GM19438 (cell line): ENCODE data around the gene MACO1.
A peak's percentile ranks its signal among the peaks of the same experiment; 100 is the strongest.
"Not testable (repeated sequence)": the region's sequence is repeated elsewhere in the genome, so short reads cannot be mapped to it uniquely, and the experiment has no call there.

Experiments used
- ATAC-seq: cut with Tn5 transposase; IDR thresholded peaks from one replicate; pipeline ENCODE4 v1.9.1; 2021; ENCODE audit warnings: low read depth; ENCODE audit not compliant: unreplicated experiment

The MACO1 gene

GRCh38 chr1:25423206-25423605 lies 7.5 kb upstream of the MACO1 start:
- ATAC-seq, result not testable (repeated sequence)

- no peak for ATAC-seq
Measured at GRCh38 chr1:25425098-25426085, 5.3 kb upstream of the MACO1 start.

- ATAC-seq, result no peak
Measured at GRCh38 chr1:25427696-25428095, 3.0 kb upstream of the MACO1 start.

- no peak for ATAC-seq
Measured at GRCh38 chr1:25428475-25429166, 2.1 kb upstream of the MACO1 start.

- ATAC-seq, result peak; percentile 26
Measured at GRCh38 chr1:25430967-25431881, 527 bp downstream of the MACO1 start.

- ATAC-seq, result no peak
Measured at GRCh38 chr1:25431955-25432719, 1.4 kb downstream of the MACO1 start.

GRCh38 chr1:25432749-25433388 lies 2.2 kb downstream of the MACO1 start:
- ATAC-seq, result no peak

- no peak for ATAC-seq
Measured at GRCh38 chr1:25433389-25434186, 2.9 kb downstream of the MACO1 start.

GRCh38 chr1:25435397-25436108 lies 4.9 kb downstream of the MACO1 start:
- no peak for ATAC-seq

GRCh38 chr1:25437672-25438071 lies 7.0 kb downstream of the MACO1 start:
- no peak for ATAC-seq

- ATAC-seq, result no peak
Measured at GRCh38 chr1:25439287-25439686, 8.6 kb downstream of the MACO1 start.

GRCh38 chr1:25442178-25442577 lies 11.5 kb downstream of the MACO1 start:
- no peak for ATAC-seq

- ATAC-seq, result no peak
Measured at GRCh38 chr1:25443030-25443699, 12.5 kb downstream of the MACO1 start.

GRCh38 chr1:25444604-25445003 lies 13.9 kb downstream of the MACO1 start:
- not testable (repeated sequence) for ATAC-seq

GRCh38 chr1:25445993-25446538 lies 15.4 kb downstream of the MACO1 start:
- ATAC-seq, result no peak

- ATAC-seq, result no peak
Measured at GRCh38 chr1:25447547-25447946, 16.9 kb downstream of the MACO1 start.

- ATAC-seq, result no peak
Measured at GRCh38 chr1:25450891-25451290, 20.2 kb downstream of the MACO1 start.
